HG02759 (cell line): ENCODE results near the gene ADAMTS2.

Source experiments
- ATAC-seq: cut with Tn5 transposase; IDR thresholded peaks from one replicate; pipeline ENCODE4 v1.9.1; 2021; ENCODE audit warnings: mild to moderate bottlenecking, moderate library complexity; ENCODE audit not compliant: unreplicated experiment

ADAMTS2 gene

DNA sequence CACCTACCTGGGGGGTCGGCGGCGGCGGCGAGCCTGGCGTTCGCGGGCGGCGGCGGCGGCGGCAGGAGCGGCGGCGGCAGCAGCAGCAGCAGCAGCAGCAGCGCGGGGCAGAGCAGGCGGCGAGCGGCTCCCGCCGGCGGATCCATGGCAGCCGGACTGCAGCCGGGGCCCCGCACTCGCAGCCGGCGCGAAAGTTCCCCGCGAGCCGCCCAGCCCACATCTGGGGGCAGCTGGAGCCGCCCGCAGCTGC is 153 bp downstream of the ADAMTS2 start:
- no peak for ATAC-seq

- no peak for ATAC-seq
These were observed 654 bp downstream of the ADAMTS2 start for GRCh38 chr5:179344431-179345182.

GRCh38 chr5:179343719-179344430 is 1.4 kb downstream of the ADAMTS2 start:
- no peak for ATAC-seq

GRCh38 chr5:179343021-179343718 is 2.1 kb downstream of the ADAMTS2 start:
- ATAC-seq: no peak

- no peak for ATAC-seq
These were observed 2.7 kb downstream of the ADAMTS2 start for GRCh38 chr5:179342577-179342976.

- no peak for ATAC-seq
These were observed 4.8 kb downstream of the ADAMTS2 start for GRCh38 chr5:179340465-179340864.

GRCh38 chr5:179339996-179340395 is 5.3 kb downstream of the ADAMTS2 start:
- ATAC-seq: no peak

- no peak for ATAC-seq
These were observed 6.2 kb downstream of the ADAMTS2 start for GRCh38 chr5:179339081-179339480.

- no peak for ATAC-seq
These were observed 7.2 kb downstream of the ADAMTS2 start for GRCh38 chr5:179337796-179338676.

GRCh38 chr5:179336871-179337795 is 8.1 kb downstream of the ADAMTS2 start:
- no peak for ATAC-seq

GRCh38 chr5:179336126-179336870 is 9.0 kb downstream of the ADAMTS2 start:
- no peak for ATAC-seq

DNA sequence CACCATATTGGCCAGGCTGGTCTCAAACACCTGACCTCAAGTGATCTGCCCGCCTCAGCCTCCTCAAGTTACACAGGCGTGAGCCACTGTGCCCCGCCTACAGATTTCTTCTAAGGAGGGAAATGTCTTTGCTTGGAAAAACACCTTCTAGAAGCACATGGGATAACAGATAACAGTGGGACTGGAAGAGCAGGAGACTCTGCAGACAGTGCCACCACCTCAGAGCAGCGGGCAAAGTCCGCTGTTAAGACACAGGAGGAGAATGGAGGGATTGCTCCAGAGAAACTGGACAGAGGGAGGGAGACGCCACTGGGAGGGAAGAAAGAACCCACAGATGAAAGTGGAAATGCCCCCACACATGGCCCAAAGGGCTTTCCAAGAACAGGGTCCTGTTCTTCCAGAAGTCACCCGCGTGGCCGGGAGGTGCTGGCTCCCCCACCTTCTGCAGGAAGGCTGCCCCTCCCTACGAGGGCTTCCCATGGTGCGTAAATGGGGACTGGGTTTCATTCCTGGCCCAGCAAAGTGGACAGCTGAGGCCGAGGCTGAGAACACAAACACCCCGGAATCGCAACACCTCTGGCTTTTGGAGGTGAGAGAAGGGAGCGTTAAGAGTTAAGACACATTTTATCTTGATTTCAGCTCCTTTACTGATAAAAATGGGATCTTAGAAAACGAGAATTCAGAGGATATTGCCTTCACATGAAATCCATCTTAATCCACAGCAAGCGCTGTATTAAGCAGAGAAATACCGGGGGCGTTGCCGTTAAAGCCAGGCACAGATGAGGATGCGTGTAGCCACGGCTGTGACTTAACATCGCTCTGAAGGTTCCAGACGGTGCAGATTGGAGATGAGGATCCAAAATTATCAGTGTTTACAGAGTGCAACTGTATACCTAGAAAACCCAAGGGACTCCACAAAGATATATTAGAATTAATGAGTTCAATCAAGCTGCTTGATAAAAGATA is 11.2 kb downstream of the ADAMTS2 start:
- ATAC-seq: no peak

- ATAC-seq: no peak
These were observed 12.4 kb downstream of the ADAMTS2 start for GRCh38 chr5:179332741-179333290.

GRCh38 chr5:179331591-179332375 is 13.5 kb downstream of the ADAMTS2 start:
- ATAC-seq: no peak

DNA sequence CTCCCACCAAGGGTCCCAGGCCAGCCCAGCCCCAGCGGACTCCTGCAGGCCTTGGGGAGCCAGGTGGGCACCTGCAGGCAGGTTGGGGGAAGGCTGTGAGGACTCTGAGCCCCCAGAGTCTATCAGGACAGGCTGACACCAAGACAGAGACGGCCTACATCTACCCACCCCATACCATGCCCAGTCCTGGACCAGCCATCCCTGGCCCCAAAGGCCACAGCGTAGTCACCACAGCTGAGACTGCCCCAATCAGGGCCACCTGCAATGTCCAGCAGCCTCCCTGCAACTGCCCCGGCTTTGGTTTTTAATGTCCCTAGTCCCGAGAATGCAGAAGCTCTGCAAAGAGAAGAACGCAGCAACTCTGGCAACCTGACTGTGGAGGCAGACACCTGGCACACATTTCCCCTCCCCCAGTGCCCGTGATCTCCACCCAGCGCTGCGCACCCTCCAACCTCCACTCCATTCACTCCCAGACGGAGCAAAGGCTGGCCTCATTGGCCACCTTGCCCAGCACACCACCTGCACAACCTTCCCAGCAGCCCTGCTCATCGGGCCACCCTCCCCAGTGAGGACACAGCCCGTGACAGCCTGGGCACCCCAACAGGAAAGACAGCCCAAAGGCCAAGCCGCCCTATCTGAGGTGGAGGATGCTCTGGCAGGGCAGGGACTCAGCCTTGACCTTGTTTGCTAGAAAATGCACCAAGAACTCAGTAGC is 14.9 kb downstream of the ADAMTS2 start:
- no peak for ATAC-seq

DNA sequence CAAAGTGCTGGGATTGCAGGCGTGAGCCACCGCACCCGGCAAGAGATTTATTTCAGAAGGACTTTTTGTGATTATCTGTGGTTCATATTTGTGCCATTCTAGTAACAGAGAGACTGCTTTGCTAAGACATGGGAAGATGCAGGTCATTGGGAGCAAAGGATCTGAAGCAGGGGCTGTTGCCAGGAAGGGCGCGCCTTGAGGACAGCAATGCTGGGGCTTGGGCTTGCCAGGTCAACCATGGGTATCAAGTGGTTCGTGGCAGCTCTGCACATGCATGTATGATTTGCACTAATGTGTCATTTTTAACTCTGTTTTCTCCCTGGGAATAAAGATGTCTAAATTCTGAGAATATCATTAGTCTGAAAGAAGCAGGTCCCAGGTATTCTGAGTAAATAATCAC is 17.0 kb downstream of the ADAMTS2 start:
- ATAC-seq: no peak
